ENCODE results near the gene ANAPC15.
A peak's percentile ranks its signal among the peaks of the same experiment; 100 is the strongest.

ANAPC15 gene

GRCh38 chr11:72127923-72128322 is 15.4 kb upstream of the ANAPC15 start:
- Histone ChIP-seq H3K27ac (ENCODE audit: low read depth, low read length) (no peak overlapping the region), H3K4me3 (ENCODE audit: low read depth in 1 of 2, low read length in 2 of 2) (no peak overlapping the region), H3K36me3 (ENCODE audit: control insufficient read depth in 1 of 2, insufficient read depth in 2 of 2, low read length in 2 of 2) (no peaks in the 10 kb centered on the region), H3K27me3 (ENCODE audit: control insufficient read depth in 1 of 2, insufficient read depth in 2 of 2, low read length in 2 of 2) (no peaks in the 10 kb centered on the region), H3K9ac (ENCODE audit: low read depth in 1 of 2, low read length in 2 of 2) (no peak overlapping the region), H3K4me1 (ENCODE audit: control insufficient read depth in 1 of 2, insufficient read depth in 2 of 2, low read length in 2 of 2) (peaks cover 0 to 2% of the 10 kb centered on the region in 2 donors), H3K9me3 (ENCODE audit: control insufficient read depth in 1 of 2, low read length in 2 of 2) (no peaks in the 10 kb centered on the region)

GRCh38 chr11:72125956-72126355 is 13.5 kb upstream of the ANAPC15 start:
- Histone ChIP-seq H3K9ac (ENCODE audit: low read depth in 1 of 2, low read length in 2 of 2) (no peak overlapping the region), H3K4me3 (ENCODE audit: low read depth in 1 of 2, low read length in 2 of 2) (no peak overlapping the region), H3K36me3 (ENCODE audit: control insufficient read depth in 1 of 2, insufficient read depth in 2 of 2, low read length in 2 of 2) (no peaks in the 10 kb centered on the region), H3K4me1 (ENCODE audit: control insufficient read depth in 1 of 2, insufficient read depth in 2 of 2, low read length in 2 of 2) (peaks cover 0 to 2% of the 10 kb centered on the region in 2 donors), H3K9me3 (ENCODE audit: control insufficient read depth in 1 of 2, low read length in 2 of 2) (no peaks in the 10 kb centered on the region), H3K27ac (ENCODE audit: low read depth, low read length) (no peak overlapping the region), H3K27me3 (ENCODE audit: control insufficient read depth in 1 of 2, insufficient read depth in 2 of 2, low read length in 2 of 2) (no peaks in the 10 kb centered on the region)

- Histone ChIP-seq H3K36me3 (ENCODE audit: control insufficient read depth in 1 of 2, insufficient read depth in 2 of 2, low read length in 2 of 2) (no peaks in the 10 kb centered on the region), H3K27ac (ENCODE audit: low read depth, low read length) (no peak overlapping the region), H3K4me1 (ENCODE audit: control insufficient read depth in 1 of 2, insufficient read depth in 2 of 2, low read length in 2 of 2) (peaks cover 0 to 2% of the 10 kb centered on the region in 2 donors), H3K9ac (ENCODE audit: low read depth in 1 of 2, low read length in 2 of 2) (no peak overlapping the region), H3K4me3 (ENCODE audit: low read depth in 1 of 2, low read length in 2 of 2) (no peak overlapping the region), H3K27me3 (ENCODE audit: control insufficient read depth in 1 of 2, insufficient read depth in 2 of 2, low read length in 2 of 2) (no peaks in the 10 kb centered on the region), H3K9me3 (ENCODE audit: control insufficient read depth in 1 of 2, low read length in 2 of 2) (no peaks in the 10 kb centered on the region)
Measured at GRCh38 chr11:72124046-72124445, 11.6 kb upstream of the ANAPC15 start.

GRCh38 chr11:72123117-72123653 is 10.7 kb upstream of the ANAPC15 start:
- Histone ChIP-seq H3K27me3 (ENCODE audit: control insufficient read depth in 1 of 2, insufficient read depth in 2 of 2, low read length in 2 of 2) (no peaks in the 10 kb centered on the region), H3K36me3 (ENCODE audit: control insufficient read depth in 1 of 2, insufficient read depth in 2 of 2, low read length in 2 of 2) (no peaks in the 10 kb centered on the region)

GRCh38 chr11:72122607-72123006 is 10.1 kb upstream of the ANAPC15 start:
- Histone ChIP-seq H3K9ac (ENCODE audit: low read depth in 1 of 2, low read length in 2 of 2) (no peak overlapping the region), H3K27me3 (ENCODE audit: control insufficient read depth in 1 of 2, insufficient read depth in 2 of 2, low read length in 2 of 2) (no peaks in the 10 kb centered on the region), H3K4me1 (ENCODE audit: control insufficient read depth in 1 of 2, insufficient read depth in 2 of 2, low read length in 2 of 2) (peaks cover 0 to 10% of the 10 kb centered on the region in 2 donors), H3K9me3 (ENCODE audit: control insufficient read depth in 1 of 2, low read length in 2 of 2) (no peaks in the 10 kb centered on the region), H3K36me3 (ENCODE audit: control insufficient read depth in 1 of 2, insufficient read depth in 2 of 2, low read length in 2 of 2) (no peaks in the 10 kb centered on the region), H3K27ac (ENCODE audit: low read depth, low read length) (no peak overlapping the region), H3K4me3 (ENCODE audit: low read depth in 1 of 2, low read length in 2 of 2) (no peak overlapping the region)

More at GRCh38 chr11:72123117-72123653, 10.7 kb upstream of the ANAPC15 start:
- no peak overlapping the region for H3K4me3 ChIP-seq (ENCODE audit: low read depth in 1 of 2, low read length in 2 of 2)
- H3K4me1 ChIP-seq (ENCODE audit: control insufficient read depth in 1 of 2, insufficient read depth in 2 of 2, low read length in 2 of 2) = peaks cover 0 to 9% of the 10 kb centered on the region in 2 donors
- H3K9me3 ChIP-seq (ENCODE audit: control insufficient read depth in 1 of 2, low read length in 2 of 2) = no peaks in the 10 kb centered on the region
- H3K27ac ChIP-seq (ENCODE audit: low read depth, low read length) = no peak overlapping the region
- H3K9ac ChIP-seq (ENCODE audit: low read depth in 1 of 2, low read length in 2 of 2) = no peak overlapping the region

GRCh38 chr11:72120930-72121329 is 8.4 kb upstream of the ANAPC15 start:
- Histone ChIP-seq H3K9me3 (ENCODE audit: control insufficient read depth in 1 of 2, low read length in 2 of 2) (no peaks in the 10 kb centered on the region), H3K27me3 (ENCODE audit: control insufficient read depth in 1 of 2, insufficient read depth in 2 of 2, low read length in 2 of 2) (no peaks in the 10 kb centered on the region), H3K27ac (ENCODE audit: low read depth, low read length) (no peak overlapping the region), H3K4me3 (ENCODE audit: low read depth in 1 of 2, low read length in 2 of 2) (no peak overlapping the region), H3K4me1 (ENCODE audit: control insufficient read depth in 1 of 2, insufficient read depth in 2 of 2, low read length in 2 of 2) (peaks cover 0 to 10% of the 10 kb centered on the region in 2 donors), H3K9ac (ENCODE audit: low read depth in 1 of 2, low read length in 2 of 2) (no peak overlapping the region), H3K36me3 (ENCODE audit: control insufficient read depth in 1 of 2, insufficient read depth in 2 of 2, low read length in 2 of 2) (no peaks in the 10 kb centered on the region)

GRCh38 chr11:72119198-72119597 is 6.7 kb upstream of the ANAPC15 start:
- no peaks in the 10 kb centered on the region for H3K27me3 ChIP-seq (ENCODE audit: control insufficient read depth in 1 of 2, insufficient read depth in 2 of 2, low read length in 2 of 2)
- no peak overlapping the region for H3K27ac ChIP-seq (ENCODE audit: low read depth, low read length)
- H3K9me3 ChIP-seq (ENCODE audit: control insufficient read depth in 1 of 2, low read length in 2 of 2) = no peaks in the 10 kb centered on the region
- no peak overlapping the region for H3K9ac ChIP-seq (ENCODE audit: low read depth in 1 of 2, low read length in 2 of 2)
- peaks cover 0 to 10% of the 10 kb centered on the region in 2 donors for H3K4me1 ChIP-seq (ENCODE audit: control insufficient read depth in 1 of 2, insufficient read depth in 2 of 2, low read length in 2 of 2)
- no peaks in the 10 kb centered on the region for H3K36me3 ChIP-seq (ENCODE audit: control insufficient read depth in 1 of 2, insufficient read depth in 2 of 2, low read length in 2 of 2)
- H3K4me3 ChIP-seq (ENCODE audit: low read depth in 1 of 2, low read length in 2 of 2) = no peak overlapping the region

GRCh38 chr11:72116019-72116755 is 3.7 kb upstream of the ANAPC15 start:
- H3K4me3 ChIP-seq (ENCODE audit: low read depth in 1 of 2, low read length in 2 of 2) = no peak overlapping the region
- H3K36me3 ChIP-seq (ENCODE audit: control insufficient read depth in 1 of 2, insufficient read depth in 2 of 2, low read length in 2 of 2) = no peaks in the 10 kb centered on the region

GRCh38 chr11:72114570-72114969 is 2.1 kb upstream of the ANAPC15 start:
- Histone ChIP-seq H3K9ac (ENCODE audit: low read depth in 1 of 2, low read length in 2 of 2) (no peak overlapping the region), H3K27me3 (ENCODE audit: control insufficient read depth in 1 of 2, insufficient read depth in 2 of 2, low read length in 2 of 2) (no peaks in the 10 kb centered on the region)

More at GRCh38 chr11:72116019-72116755, 3.7 kb upstream of the ANAPC15 start:
- Histone ChIP-seq H3K9ac (ENCODE audit: low read depth in 1 of 2, low read length in 2 of 2) (no peak overlapping the region), H3K27ac (ENCODE audit: low read depth, low read length) (no peak overlapping the region), H3K4me1 (ENCODE audit: control insufficient read depth in 1 of 2, insufficient read depth in 2 of 2, low read length in 2 of 2) (peaks cover 11 to 14% of the 10 kb centered on the region in 2 donors), H3K9me3 (ENCODE audit: control insufficient read depth in 1 of 2, low read length in 2 of 2) (no peaks in the 10 kb centered on the region), H3K27me3 (ENCODE audit: control insufficient read depth in 1 of 2, insufficient read depth in 2 of 2, low read length in 2 of 2) (no peaks in the 10 kb centered on the region)

GRCh38 chr11:72112978-72113808 is 698 bp upstream of the ANAPC15 start:
- Histone ChIP-seq H3K27me3 (ENCODE audit: control insufficient read depth in 1 of 2, insufficient read depth in 2 of 2, low read length in 2 of 2) (no peaks in the 10 kb centered on the region), H3K4me3 (ENCODE audit: low read depth in 1 of 2, low read length in 2 of 2) (peak overlapping the region; percentile 81 to 88), H3K9ac (ENCODE audit: low read depth in 1 of 2, low read length in 2 of 2) (peak overlapping the region; percentile 86 to 94), H3K9me3 (ENCODE audit: control insufficient read depth in 1 of 2, low read length in 2 of 2) (no peaks in the 10 kb centered on the region), H3K36me3 (ENCODE audit: control insufficient read depth in 1 of 2, insufficient read depth in 2 of 2, low read length in 2 of 2) (peaks cover 0 to 17% of the 10 kb centered on the region in 2 donors), H3K4me1 (ENCODE audit: control insufficient read depth in 1 of 2, insufficient read depth in 2 of 2, low read length in 2 of 2) (peaks cover 10 to 12% of the 10 kb centered on the region in 2 donors), H3K27ac (ENCODE audit: low read depth, low read length) (peak overlapping the region; percentile 95)

More at GRCh38 chr11:72114570-72114969, 2.1 kb upstream of the ANAPC15 start:
- peaks cover 12 to 17% of the 10 kb centered on the region in 2 donors for H3K4me1 ChIP-seq (ENCODE audit: control insufficient read depth in 1 of 2, insufficient read depth in 2 of 2, low read length in 2 of 2)
- H3K27ac ChIP-seq (ENCODE audit: low read depth, low read length) = no peak overlapping the region
- H3K9me3 ChIP-seq (ENCODE audit: control insufficient read depth in 1 of 2, low read length in 2 of 2) = no peaks in the 10 kb centered on the region
- H3K4me3 ChIP-seq (ENCODE audit: low read depth in 1 of 2, low read length in 2 of 2) = no peak overlapping the region
- H3K36me3 ChIP-seq (ENCODE audit: control insufficient read depth in 1 of 2, insufficient read depth in 2 of 2, low read length in 2 of 2) = peaks cover 0 to 8% of the 10 kb centered on the region in 2 donors
